Measurements from ENCODE around the gene RASSF4.

RASSF4 gene

DNA sequence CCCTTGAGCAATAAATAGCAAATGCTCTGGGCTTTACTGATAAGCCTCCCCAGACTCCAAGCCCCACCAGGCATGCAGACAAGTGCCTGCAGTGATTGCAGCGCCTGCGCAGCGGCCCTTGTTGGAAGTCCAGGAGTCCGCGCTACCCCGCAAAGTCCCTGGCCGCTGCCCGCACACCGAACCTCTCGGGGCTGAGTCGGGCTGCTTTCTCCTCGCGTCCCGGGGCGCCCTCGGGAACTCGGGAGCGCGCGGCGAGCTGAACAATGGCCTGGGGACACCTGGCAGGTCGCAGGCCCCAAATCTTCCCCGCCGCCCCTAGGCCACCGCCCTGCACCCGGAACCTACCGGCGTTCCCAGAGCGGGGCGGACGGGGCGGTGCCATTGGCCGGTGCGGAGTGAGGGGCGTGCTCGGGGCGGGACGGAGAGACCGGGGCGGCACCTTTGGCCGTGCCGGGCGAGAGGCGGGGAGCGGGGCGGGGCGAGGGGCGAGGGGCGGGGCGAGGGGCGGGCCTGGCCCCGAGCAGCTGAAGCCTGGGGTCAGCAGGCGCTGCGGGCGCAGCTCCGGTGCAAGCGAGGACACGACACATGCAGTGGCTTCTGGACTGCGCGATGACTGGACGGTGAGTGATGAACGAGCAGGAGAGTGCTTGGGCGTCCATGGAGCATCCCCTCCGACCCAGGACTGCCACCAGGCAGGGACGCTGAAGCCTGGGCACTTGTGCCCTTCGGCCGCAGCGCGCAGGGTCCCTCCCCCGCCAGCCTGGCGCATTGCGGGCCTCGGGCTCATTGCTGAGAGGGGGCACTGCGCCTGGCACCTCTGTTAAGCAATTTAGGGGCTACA lies at the start of gene RASSF4 (continued):
- TF ChIP-seq ZSCAN4 (tag by site-specific recombination; IDR thresholded peaks at IDR 0.05) (no peak), SETDB1 (IDR thresholded peaks at IDR 0.05; ENCODE audit: insufficient read length, low read length) (no peak), EGR2 (tag by site-specific recombination; IDR thresholded peaks at IDR 0.05; ENCODE audit: low read depth) (no peak), ZNF335 (tag by site-specific recombination; conservative IDR thresholded peaks at IDR 0.05) (peak; percentile 96), SCRT2 (tag by site-specific recombination; IDR thresholded peaks at IDR 0.05) (peak; percentile 84), ZNF274 (IDR thresholded peaks at IDR 0.05; ENCODE audit: low read length) (no peak), ZNF274 (tag by site-specific recombination; IDR thresholded peaks at IDR 0.05; ENCODE audit: borderline replicate concordance) (no peak), ZSCAN18 (tag by site-specific recombination; IDR thresholded peaks at IDR 0.05) (no peak), ZNF664 (tag by site-specific recombination; IDR thresholded peaks at IDR 0.05) (no peak), REPIN1 (tag by site-specific recombination; IDR thresholded peaks at IDR 0.05; ENCODE audit: low read depth) (no peak), ZNF24 (tag by site-specific recombination; IDR thresholded peaks at IDR 0.05) (no peak), ZNF600 (tag by site-specific recombination; IDR thresholded peaks at IDR 0.05) (peak; percentile 63), BCL11B (tag by site-specific recombination; IDR thresholded peaks at IDR 0.05; ENCODE audit: low read depth) (peak; percentile 37; the same call in 1 of the 2 replicates), ZNF76 (tag by site-specific recombination; IDR thresholded peaks at IDR 0.05; ENCODE audit: borderline replicate concordance, low read depth) (no peak; the same call in 1 of the 2 replicates), ZNF785 (tag by site-specific recombination; IDR thresholded peaks at IDR 0.05) (no peak), KLF7 (tag by site-specific recombination; IDR thresholded peaks at IDR 0.05; ENCODE audit: borderline replicate concordance) (peak; percentile 93; the same call in 1 of the 2 replicates), ZNF548 (tag by site-specific recombination; IDR thresholded peaks at IDR 0.05) (no peak), ZNF544 (tag by site-specific recombination; IDR thresholded peaks at IDR 0.05) (no peak), GLIS2 (tag by site-specific recombination; IDR thresholded peaks at IDR 0.05) (peak; percentile 82), ZNF223 (tag by site-specific recombination; IDR thresholded peaks at IDR 0.05) (no peak), ZNF747 (tag by site-specific recombination; IDR thresholded peaks at IDR 0.05) (no peak), ZNF266 (tag by site-specific recombination; IDR thresholded peaks at IDR 0.05; ENCODE audit: low read depth) (peak; percentile 38; the same call in 1 of the 2 replicates), ZNF19 (tag by site-specific recombination; IDR thresholded peaks at IDR 0.05; ENCODE audit: low read depth) (no peak), ZSCAN16 (tag by site-specific recombination; IDR thresholded peaks at IDR 0.05) (no peak)
- TF ChIP-seq, protein P1, sequence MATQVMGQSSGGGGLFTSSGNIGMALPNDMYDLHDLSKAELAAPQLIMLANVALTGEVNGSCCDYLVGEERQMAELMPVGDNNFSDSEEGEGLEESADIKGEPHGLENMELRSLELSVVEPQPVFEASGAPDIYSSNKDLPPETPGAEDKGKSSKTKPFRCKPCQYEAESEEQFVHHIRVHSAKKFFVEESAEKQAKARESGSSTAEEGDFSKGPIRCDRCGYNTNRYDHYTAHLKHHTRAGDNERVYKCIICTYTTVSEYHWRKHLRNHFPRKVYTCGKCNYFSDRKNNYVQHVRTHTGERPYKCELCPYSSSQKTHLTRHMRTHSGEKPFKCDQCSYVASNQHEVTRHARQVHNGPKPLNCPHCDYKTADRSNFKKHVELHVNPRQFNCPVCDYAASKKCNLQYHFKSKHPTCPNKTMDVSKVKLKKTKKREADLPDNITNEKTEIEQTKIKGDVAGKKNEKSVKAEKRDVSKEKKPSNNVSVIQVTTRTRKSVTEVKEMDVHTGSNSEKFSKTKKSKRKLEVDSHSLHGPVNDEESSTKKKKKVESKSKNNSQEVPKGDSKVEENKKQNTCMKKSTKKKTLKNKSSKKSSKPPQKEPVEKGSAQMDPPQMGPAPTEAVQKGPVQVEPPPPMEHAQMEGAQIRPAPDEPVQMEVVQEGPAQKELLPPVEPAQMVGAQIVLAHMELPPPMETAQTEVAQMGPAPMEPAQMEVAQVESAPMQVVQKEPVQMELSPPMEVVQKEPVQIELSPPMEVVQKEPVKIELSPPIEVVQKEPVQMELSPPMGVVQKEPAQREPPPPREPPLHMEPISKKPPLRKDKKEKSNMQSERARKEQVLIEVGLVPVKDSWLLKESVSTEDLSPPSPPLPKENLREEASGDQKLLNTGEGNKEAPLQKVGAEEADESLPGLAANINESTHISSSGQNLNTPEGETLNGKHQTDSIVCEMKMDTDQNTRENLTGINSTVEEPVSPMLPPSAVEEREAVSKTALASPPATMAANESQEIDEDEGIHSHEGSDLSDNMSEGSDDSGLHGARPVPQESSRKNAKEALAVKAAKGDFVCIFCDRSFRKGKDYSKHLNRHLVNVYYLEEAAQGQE (tag by site-specific recombination; IDR thresholded peaks at IDR 0.05), result no peak
- TF ChIP-seq, protein P2, sequence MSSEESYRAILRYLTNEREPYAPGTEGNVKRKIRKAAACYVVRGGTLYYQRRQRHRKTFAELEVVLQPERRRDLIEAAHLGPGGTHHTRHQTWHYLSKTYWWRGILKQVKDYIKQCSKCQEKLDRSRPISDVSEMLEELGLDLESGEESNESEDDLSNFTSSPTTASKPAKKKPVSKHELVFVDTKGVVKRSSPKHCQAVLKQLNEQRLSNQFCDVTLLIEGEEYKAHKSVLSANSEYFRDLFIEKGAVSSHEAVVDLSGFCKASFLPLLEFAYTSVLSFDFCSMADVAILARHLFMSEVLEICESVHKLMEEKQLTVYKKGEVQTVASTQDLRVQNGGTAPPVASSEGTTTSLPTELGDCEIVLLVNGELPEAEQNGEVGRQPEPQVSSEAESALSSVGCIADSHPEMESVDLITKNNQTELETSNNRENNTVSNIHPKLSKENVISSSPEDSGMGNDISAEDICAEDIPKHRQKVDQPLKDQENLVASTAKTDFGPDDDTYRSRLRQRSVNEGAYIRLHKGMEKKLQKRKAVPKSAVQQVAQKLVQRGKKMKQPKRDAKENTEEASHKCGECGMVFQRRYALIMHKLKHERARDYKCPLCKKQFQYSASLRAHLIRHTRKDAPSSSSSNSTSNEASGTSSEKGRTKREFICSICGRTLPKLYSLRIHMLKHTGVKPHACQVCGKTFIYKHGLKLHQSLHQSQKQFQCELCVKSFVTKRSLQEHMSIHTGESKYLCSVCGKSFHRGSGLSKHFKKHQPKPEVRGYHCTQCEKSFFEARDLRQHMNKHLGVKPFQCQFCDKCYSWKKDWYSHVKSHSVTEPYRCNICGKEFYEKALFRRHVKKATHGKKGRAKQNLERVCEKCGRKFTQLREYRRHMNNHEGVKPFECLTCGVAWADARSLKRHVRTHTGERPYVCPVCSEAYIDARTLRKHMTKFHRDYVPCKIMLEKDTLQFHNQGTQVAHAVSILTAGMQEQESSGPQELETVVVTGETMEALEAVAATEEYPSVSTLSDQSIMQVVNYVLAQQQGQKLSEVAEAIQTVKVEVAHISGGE (tag by site-specific recombination; conservative IDR thresholded peaks at IDR 0.05; ENCODE audit: low read depth), result 0 out of 2 replicates have a peak, but pooled peaks have one; percentile 42
- TF ChIP-seq, protein P3, sequence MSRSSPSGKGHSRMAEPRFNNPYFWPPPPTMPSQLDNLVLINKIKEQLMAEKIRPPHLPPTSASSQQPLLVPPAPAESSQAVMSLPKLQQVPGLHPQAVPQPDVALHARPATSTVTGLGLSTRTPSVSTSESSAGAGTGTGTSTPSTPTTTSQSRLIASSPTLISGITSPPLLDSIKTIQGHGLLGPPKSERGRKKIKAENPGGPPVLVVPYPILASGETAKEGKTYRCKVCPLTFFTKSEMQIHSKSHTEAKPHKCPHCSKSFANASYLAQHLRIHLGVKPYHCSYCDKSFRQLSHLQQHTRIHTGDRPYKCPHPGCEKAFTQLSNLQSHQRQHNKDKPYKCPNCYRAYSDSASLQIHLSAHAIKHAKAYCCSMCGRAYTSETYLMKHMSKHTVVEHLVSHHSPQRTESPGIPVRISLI (tag by site-specific recombination; IDR thresholded peaks at IDR 0.05), result no peak
- TF ChIP-seq, protein P4, sequence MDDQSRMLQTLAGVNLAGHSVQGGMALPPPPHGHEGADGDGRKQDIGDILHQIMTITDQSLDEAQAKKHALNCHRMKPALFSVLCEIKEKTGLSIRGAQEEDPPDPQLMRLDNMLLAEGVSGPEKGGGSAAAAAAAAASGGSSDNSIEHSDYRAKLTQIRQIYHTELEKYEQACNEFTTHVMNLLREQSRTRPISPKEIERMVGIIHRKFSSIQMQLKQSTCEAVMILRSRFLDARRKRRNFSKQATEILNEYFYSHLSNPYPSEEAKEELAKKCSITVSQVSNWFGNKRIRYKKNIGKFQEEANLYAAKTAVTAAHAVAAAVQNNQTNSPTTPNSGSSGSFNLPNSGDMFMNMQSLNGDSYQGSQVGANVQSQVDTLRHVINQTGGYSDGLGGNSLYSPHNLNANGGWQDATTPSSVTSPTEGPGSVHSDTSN (CRISPR knock-in tag; IDR thresholded peaks at IDR 0.05), result peak; percentile 62; the same call in 1 of the 2 replicates
